22Rv1 (cell line): Measurements from ENCODE around the gene KRTDAP.

Experiments
- H3K27ac ChIP-seq: fragments of 450-650 bp; 2 replicates; pipeline ENCODE4 v1.5.1; 2017
- ZFX ChIP-seq: fragments of 450-650 bp; IDR thresholded peaks from 2 replicates; pipeline ENCODE4 v1.6.1; 2017; ENCODE audit warnings: antibody characterized with exemption, borderline replicate concordance
- TF ChIP-seq, protein P1 (sequence below): fragments of 450-650 bp; IDR thresholded peaks from 2 replicates; pipeline ENCODE4 v1.5.1; 2017; ENCODE audit warnings: mild to moderate bottlenecking

The KRTDAP gene

GRCh38 chr19:35493971-35494370 lies 3.7 kb upstream of the KRTDAP start:
- no peak overlapping the region for H3K27ac ChIP-seq
- TF ChIP-seq, protein P1, sequence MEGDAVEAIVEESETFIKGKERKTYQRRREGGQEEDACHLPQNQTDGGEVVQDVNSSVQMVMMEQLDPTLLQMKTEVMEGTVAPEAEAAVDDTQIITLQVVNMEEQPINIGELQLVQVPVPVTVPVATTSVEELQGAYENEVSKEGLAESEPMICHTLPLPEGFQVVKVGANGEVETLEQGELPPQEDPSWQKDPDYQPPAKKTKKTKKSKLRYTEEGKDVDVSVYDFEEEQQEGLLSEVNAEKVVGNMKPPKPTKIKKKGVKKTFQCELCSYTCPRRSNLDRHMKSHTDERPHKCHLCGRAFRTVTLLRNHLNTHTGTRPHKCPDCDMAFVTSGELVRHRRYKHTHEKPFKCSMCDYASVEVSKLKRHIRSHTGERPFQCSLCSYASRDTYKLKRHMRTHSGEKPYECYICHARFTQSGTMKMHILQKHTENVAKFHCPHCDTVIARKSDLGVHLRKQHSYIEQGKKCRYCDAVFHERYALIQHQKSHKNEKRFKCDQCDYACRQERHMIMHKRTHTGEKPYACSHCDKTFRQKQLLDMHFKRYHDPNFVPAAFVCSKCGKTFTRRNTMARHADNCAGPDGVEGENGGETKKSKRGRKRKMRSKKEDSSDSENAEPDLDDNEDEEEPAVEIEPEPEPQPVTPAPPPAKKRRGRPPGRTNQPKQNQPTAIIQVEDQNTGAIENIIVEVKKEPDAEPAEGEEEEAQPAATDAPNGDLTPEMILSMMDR: no peak
- TF ChIP-seq ZFX: no peak

DNA sequence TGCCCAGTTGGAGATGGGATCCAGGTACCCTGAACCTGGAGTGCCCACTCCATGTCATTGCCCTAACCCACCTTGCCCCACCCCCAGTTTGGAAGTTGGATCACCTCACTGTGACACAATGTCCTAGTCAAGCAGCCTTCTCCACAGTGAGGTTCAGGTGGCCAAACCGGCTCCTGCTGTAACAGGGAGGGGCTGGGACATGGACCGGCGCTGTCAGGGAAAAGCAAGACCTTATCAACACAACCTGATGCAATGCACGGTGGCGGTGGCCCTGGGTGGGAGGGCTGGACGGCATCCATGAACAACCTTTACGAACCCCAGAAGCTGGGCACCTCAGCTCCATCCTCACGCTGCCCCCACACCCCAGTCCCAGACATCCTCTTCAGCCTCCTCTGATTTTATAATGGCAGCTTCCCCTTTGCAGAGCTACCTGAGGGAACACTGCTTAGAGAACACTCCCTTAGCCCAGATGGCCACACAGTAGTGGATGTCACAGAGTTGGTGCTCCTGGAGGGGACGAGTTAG lies 1.6 kb upstream of the KRTDAP start:
- H3K27ac ChIP-seq: no peak overlapping the region
- TF ChIP-seq, protein P1: no peak
- TF ChIP-seq ZFX: no peak

DNA sequence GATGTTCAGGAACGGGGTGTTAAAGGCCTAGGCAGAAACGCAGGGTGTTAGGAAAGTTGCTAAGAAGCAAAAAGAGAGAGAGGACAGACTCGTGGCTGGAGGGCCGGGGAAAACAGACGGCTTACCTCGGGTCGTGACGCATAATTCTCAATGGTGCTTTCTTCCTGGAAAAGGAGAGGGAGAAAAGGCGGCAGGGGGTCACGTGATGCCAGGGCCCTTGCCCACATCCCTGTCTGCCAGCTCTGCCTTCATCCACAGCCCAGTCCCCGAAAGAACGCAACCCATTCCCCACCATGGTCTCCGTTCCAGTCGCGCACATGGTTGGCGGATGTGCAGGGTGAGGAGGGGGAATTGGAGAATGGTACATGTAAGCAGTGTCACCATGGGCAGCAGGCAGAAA lies 1.6 kb downstream of the KRTDAP start:
- no peak overlapping the region for H3K27ac ChIP-seq
- TF ChIP-seq, protein P1: no peak
- TF ChIP-seq ZFX: no peak

GRCh38 chr19:35487656-35488182 lies 2.5 kb downstream of the KRTDAP start:
- H3K27ac ChIP-seq: no peak overlapping the region
- TF ChIP-seq ZFX: no peak
- TF ChIP-seq, protein P1: no peak

- H3K27ac ChIP-seq: no peak overlapping the region
- no peak for TF ChIP-seq ZFX
- TF ChIP-seq, protein P1: no peak
Measured at GRCh38 chr19:35486268-35486708, 4.0 kb downstream of the KRTDAP start.

DNA sequence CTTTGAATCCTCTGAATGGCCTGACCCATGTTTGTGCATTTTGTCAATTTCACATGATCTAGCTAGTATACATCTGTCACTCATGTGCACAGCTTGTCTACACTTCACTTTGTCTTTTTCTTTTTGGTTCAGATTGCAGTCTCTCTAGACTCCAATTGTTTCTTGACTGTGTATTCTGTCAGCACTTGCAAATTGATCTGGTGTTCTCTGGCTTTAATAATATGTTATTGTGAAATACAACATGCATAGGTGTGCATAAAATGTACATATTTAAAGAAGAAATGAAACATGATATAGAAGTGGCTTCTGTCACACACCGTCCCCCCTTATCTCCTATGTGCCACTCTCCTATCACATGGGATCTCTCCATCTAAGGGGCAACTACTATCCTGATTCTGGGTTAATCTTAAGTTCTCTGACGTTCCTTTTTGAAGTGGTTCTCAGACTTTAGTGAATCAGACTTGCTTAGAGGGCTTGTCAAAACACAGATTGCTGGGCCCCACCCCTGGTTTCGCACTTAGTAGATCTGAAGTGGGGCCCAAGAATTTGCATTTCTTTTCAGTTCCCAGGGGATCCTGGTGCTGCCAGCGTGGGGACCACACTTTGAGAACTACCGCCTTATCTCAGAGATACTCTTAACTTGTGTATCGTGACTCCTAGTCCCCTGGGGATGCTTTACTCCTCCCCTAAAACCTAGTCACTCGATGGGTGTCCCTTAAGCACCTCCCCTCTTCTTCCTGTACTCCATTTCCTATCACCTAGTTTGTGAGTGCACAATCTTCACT lies 5.8 kb downstream of the KRTDAP start:
- TF ChIP-seq, protein P1: no peak
- no peak for TF ChIP-seq ZFX
- H3K27ac ChIP-seq: no peak overlapping the region

- H3K27ac ChIP-seq: no peak overlapping the region
- TF ChIP-seq, protein P1: no peak
- no peak for TF ChIP-seq ZFX
Measured at GRCh38 chr19:35483089-35483488, 7.2 kb downstream of the KRTDAP start.
